ENCODE data around the gene LIME1.
A peak's percentile ranks its signal among the peaks of the same experiment; 100 is the strongest.

The LIME1 gene, protein sequence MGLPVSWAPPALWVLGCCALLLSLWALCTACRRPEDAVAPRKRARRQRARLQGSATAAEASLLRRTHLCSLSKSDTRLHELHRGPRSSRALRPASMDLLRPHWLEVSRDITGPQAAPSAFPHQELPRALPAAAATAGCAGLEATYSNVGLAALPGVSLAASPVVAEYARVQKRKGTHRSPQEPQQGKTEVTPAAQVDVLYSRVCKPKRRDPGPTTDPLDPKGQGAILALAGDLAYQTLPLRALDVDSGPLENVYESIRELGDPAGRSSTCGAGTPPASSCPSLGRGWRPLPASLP

DNA sequence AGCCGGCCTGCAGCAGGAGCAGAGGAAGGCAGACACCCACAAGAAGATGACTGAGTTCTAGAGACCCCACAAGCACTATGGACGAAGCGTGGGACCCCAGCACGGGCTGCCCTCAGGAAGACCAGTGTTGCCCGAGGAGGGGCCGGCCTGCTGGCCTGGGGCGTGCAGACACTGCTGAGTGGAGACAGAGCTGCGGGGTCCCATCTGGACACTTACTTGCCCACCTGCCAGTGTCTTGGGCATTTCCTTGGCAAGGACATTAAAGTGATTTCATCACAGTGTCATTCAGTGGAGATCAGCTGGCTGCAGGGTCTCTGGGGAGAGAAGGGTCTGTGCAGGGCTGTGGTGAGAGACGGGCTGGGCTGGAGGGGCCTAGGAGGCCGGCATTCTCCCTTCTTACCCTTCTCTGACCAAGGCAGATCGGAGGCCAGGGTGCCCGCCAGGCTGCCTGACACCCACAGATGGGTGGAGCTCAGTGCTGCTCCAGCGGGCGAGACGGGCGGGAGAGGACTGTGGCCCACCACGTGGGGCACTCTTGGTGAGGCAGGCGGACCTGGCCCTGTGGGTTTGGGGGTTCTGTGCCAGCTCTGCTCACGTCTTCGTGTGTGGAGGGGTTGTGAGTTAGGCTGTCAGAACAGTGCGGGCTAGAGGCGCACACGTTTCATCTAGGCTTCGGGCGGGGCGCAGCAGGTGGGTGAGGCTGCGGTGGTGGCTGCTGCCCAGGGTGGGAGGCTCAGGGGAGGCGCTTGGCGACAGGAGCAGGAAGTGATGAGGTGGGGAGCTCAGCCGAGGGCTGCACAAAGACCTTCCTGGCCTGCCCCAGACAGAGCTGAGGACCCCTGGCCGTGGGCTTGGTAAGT is at the start of gene LIME1:
LIME1 (plus strand) TSS at position 806 of the 860 bp plus-strand sequence. CDS start 886 bp downstream, outside the sequence.
- H3K27ac Mint-ChIP-seq: peak within 1 kb of the TSS; percentile 88
- H3K4me3 Mint-ChIP-seq: peak within 1 kb of the TSS; percentile 64
- peaks cover 33% of the 10 kb centered on the region for H3K36me3 Mint-ChIP-seq (ENCODE audit: low read depth)
- peaks cover 29% of the 10 kb centered on the region for H3K4me1 Mint-ChIP-seq (ENCODE audit: low read depth)
- H3K9me3 Mint-ChIP-seq: no peaks in the 10 kb centered on the region
- H3K27me3 Mint-ChIP-seq: no peaks in the 10 kb centered on the region
- peak; percentile 74 for DNase-seq

DNA sequence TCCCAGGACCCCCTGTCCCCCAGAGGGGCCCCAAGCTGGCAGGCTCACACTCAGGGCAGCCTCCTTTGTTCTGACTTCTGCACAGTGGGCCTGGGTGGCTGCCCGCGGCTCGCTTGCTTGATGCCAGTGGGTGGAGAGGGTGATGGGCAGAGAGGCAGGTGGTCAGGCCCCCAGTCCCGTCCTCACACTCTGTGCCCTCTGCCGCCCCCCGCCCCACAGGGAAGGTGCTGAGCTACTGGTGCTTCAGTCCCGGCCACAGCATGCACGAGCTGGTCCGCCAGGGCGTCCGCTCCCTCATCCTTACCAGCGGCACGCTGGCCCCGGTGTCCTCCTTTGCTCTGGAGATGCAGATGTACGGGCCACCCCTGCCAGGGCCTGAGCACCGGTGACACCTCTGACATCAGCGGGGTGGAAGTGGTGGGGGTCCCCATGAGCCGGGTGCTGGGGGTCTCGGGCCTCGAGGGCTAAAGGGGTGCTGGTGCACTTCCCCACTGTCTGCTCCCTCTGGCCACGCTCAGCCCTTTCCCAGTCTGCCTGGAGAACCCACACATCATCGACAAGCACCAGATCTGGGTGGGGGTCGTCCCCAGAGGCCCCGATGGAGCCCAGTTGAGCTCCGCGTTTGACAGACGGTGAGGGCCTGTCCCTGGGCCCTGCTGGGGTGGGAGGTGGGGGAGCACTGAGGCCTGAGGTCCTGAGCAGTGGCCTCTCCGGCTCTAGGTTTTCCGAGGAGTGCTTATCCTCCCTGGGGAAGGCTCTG is 48.9 kb upstream of the LIME1 start:
- no peak for DNase-seq

DNA sequence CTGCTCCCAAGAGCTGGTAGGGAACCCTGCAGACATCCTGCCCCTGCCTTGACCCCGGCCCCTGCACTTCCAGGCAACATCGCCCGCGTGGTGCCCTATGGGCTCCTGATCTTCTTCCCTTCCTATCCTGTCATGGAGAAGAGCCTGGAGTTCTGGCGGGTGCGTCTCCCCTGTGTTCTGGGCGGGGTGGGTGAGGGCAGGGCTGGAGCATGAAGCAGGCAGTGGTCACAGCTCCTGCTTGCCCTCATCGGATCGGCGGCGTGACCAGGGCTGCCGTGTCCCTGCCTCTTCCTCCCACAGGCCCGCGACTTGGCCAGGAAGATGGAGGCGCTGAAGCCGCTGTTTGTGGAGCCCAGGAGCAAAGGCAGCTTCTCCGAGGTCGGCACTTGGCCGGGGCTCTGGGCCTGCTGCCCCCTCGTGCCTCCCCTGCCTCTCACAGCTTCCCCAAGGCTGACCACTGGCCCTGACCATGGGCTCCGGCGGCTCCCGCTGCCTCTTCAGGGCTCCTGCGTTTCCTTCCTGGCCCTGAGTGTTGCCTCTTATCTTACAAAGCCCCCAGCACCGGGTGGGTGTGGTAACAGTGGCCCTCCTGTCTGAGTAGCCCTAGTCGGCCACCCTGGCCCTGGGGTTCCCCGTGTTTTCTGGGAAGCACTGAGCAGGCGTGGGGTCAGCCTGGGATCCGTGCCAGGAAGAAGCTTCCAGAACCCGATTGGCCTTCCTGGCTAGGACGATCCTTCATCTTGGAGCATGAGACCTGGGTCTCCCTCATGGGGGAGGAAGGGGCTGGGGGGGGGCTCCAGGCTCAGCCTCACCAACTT is 48.0 kb upstream of the LIME1 start:
- no peaks in the 10 kb centered on the region for H3K9me3 Mint-ChIP-seq
- no peak overlapping the region for H3K4me3 Mint-ChIP-seq
- no peaks in the 10 kb centered on the region for H3K27me3 Mint-ChIP-seq
- H3K27ac Mint-ChIP-seq: no peak overlapping the region
- no peak for DNase-seq
- H3K4me1 Mint-ChIP-seq (ENCODE audit: low read depth): peaks cover 23% of the 10 kb centered on the region
- H3K36me3 Mint-ChIP-seq (ENCODE audit: low read depth): peaks cover 29% of the 10 kb centered on the region

More for the DNA sequence above, 48.9 kb upstream of the LIME1 start:
- H3K27ac Mint-ChIP-seq: peak overlapping the region; percentile 26
- no peaks in the 10 kb centered on the region for H3K9me3 Mint-ChIP-seq
- no peaks in the 10 kb centered on the region for H3K27me3 Mint-ChIP-seq
- H3K36me3 Mint-ChIP-seq (ENCODE audit: low read depth): peaks cover 26% of the 10 kb centered on the region
- H3K4me3 Mint-ChIP-seq: no peak overlapping the region
- peaks cover 24% of the 10 kb centered on the region for H3K4me1 Mint-ChIP-seq (ENCODE audit: low read depth)

DNA sequence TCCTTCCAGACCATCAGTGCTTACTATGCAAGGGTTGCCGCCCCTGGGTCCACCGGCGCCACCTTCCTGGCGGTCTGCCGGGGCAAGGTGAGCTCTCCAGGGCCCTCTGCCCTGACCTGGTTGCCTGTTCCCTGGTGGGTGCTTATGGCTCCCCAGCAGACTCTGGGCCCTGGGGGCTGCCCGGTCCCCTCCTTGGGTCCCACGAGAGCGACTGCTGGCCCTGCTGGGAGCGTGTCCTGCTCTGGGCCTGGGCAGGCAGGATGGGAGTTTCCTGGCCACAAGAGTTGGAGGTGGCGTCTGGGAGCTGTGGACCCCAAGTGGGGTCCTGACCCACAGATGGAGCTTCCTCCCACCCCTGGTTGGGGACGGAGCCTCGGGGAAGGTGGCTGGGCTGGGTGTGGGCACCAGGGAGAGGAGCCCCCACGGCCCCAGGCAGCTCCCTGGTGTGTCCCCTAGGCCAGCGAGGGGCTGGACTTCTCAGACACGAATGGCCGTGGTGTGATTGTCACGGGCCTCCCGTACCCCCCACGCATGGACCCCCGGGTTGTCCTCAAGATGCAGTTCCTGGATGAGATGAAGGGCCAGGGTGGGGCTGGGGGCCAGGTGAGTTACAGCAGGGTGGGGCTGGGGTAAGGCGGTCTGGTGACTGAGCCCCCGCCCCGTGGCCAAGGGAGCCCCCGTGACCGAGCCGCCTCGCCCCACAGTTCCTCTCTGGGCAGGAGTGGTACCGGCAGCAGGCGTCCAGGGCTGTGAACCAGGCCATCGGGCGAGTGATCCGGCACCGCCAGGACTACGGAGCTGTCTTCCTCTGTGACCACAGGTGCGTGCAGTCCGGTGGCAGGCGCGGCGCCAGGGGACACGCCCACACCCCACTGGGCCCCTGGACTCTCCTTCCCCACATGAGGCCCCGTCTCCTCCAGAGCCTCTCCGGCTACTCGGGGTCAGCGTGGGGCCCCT is 47.1 kb upstream of the LIME1 start:
- no peak for DNase-seq
- Mint-ChIP-seq H3K27me3 (no peaks in the 10 kb centered on the region), H3K4me3 (no peak overlapping the region), H3K9me3 (no peaks in the 10 kb centered on the region), H3K4me1 (ENCODE audit: low read depth) (peaks cover 20% of the 10 kb centered on the region), H3K36me3 (ENCODE audit: low read depth) (peaks cover 30% of the 10 kb centered on the region), H3K27ac (no peak overlapping the region)

DNA sequence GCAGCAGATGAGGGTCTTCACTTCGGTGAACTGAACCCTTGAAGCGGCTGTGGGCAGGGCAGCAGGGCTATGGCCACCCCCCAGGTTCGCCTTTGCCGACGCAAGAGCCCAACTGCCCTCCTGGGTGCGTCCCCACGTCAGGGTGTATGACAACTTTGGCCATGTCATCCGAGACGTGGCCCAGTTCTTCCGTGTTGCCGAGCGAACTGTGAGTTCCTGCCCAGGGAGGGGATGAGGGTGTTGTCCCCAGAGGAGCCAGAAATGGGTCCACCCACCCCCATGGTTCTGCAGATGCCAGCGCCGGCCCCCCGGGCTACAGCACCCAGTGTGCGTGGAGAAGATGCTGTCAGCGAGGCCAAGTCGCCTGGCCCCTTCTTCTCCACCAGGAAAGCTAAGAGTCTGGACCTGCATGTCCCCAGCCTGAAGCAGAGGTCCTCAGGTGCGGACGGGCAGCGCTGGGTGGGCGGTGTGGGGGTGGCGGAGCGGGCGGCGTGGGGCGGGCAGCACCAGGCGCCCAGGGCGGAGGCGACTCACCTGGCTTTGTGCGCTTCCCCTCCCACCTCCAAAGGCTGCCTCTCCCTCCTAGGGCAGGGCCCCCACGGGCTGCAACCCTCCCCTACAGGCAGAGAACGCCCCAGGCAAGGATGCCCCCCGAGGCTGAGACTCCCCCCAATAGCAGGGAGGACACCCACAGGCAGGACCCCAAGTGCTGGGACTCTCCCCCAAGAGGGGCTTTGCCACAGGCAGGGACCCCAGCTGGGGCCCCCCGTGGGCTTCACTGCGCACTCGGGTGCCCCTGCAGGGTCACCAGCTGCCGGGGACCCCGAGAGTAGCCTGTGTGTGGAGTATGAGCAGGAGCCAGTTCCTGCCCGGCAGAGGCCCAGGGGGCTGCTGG is 46.2 kb upstream of the LIME1 start:
- no peak for DNase-seq
- H3K9me3 Mint-ChIP-seq: no peaks in the 10 kb centered on the region
- H3K27ac Mint-ChIP-seq: no peak overlapping the region
- peaks cover 15% of the 10 kb centered on the region for H3K4me1 Mint-ChIP-seq (ENCODE audit: low read depth)
- no peaks in the 10 kb centered on the region for H3K27me3 Mint-ChIP-seq
- peaks cover 40% of the 10 kb centered on the region for H3K36me3 Mint-ChIP-seq (ENCODE audit: low read depth)
- H3K4me3 Mint-ChIP-seq: no peak overlapping the region

DNA sequence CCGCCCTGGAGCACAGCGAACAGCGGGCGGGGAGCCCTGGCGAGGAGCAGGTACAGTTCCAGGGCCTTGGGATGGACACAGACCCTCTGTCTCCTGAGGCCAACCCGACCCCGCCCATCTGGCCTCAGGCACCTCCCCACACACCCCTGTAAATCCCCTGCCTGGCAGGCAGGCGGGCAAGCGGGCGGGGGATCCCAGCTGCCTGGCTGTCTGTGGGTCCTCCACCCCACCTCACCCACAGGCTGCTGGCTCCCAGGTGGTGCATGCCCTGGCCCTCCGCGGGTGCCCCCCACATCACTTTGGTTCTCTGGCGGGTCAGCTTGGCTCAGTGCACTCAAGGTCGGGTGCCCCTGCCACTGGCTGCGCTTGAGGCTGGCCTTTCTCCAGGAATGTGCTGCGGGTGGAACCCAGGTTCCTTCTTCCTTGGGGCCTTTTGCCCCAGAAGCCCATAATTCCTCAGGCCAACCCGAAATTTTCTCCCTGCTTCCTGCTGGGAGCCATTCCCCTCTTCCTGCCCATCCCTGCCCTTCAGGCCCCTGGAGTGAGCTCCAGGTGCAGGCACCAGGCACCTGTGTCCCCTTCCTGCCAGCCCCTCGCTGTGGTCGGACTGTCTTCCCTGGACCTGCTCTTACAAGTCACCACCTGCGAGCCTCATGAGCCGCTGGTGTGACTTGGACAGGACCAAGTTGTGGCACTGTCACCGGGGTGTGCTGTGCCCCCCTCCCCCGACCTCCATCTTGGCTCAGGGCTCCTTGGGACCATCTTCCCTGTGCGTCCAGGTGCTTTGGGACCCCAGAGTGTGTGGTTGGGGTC is 45.4 kb upstream of the LIME1 start:
- no peak for DNase-seq
- Mint-ChIP-seq H3K27ac (peak overlapping the region; percentile 5), H3K4me3 (no peak overlapping the region), H3K9me3 (no peaks in the 10 kb centered on the region), H3K4me1 (ENCODE audit: low read depth) (peaks cover 19% of the 10 kb centered on the region), H3K36me3 (ENCODE audit: low read depth) (peaks cover 46% of the 10 kb centered on the region), H3K27me3 (no peaks in the 10 kb centered on the region)

DNA sequence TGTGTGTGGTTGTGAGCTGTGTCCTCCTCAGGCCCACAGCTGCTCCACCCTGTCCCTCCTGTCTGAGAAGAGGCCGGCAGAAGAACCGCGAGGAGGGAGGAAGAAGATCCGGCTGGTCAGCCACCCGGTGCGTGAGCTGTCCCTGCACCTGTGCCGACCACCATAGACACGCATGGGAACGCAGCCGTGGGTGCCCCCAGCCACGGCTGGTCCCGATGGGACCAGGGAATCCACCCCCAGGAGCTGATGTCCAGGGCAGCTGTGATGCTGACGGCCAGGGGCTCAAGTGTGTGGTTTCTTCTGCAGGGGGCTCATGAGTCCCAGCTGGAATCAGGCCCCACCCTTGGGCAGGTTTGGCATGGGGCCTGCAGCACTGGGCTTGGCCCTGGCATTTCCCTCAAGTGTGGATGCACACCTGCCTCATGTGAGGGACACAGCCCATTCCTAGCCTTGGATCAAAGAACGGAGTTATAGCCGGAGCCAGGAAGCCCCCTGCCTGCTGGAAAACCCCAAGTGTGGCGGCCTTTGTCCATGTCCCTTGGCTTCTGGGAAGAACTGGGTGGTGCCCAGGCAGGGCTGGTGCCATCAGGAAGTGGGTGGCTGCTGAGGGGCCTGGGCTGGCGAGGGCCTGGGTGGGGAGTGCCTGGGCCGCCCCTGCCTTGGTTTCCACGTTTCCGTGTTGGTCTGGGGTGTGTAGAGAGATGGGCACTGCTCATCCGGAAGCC is 44.6 kb upstream of the LIME1 start:
- Mint-ChIP-seq H3K27me3 (no peaks in the 10 kb centered on the region), H3K27ac (peak overlapping the region; percentile 33), H3K9me3 (no peaks in the 10 kb centered on the region), H3K36me3 (ENCODE audit: low read depth) (peaks cover 47% of the 10 kb centered on the region), H3K4me3 (no peak overlapping the region), H3K4me1 (ENCODE audit: low read depth) (peaks cover 18% of the 10 kb centered on the region)
- DNase-seq: no peak

DNA sequence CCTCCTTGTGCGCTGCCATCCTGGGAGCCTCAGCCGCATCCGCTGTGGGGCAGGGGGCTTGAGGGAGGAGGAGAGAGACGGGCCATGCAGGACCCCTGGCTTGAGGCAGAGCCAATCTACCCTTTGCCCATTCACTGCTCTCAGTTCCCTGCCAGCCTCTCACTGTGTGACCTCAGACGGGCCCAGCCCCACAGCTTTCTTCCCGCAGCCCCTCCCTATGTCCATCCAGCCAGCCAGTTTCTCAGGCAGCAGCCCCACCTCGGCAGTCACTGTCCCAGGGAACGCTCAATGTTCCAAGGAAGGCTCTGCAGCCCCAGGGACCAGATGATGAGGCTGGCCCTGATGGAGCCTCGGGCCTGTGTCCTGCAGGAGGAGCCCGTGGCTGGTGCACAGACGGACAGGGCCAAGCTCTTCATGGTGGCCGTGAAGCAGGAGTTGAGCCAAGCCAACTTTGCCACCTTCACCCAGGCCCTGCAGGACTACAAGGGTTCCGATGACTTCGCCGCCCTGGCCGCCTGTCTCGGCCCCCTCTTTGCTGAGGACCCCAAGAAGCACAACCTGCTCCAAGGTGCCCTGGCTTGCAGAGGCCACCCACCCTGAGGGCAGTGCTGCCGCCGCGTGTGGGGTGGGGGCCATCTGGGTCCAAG is 43.9 kb upstream of the LIME1 start:
- Mint-ChIP-seq H3K27ac (peak overlapping the region; percentile 85), H3K9me3 (no peaks in the 10 kb centered on the region), H3K4me3 (no peak overlapping the region), H3K27me3 (no peaks in the 10 kb centered on the region), H3K4me1 (ENCODE audit: low read depth) (peaks cover 19% of the 10 kb centered on the region), H3K36me3 (ENCODE audit: low read depth) (peaks cover 49% of the 10 kb centered on the region)
- DNase-seq: no peak

DNA sequence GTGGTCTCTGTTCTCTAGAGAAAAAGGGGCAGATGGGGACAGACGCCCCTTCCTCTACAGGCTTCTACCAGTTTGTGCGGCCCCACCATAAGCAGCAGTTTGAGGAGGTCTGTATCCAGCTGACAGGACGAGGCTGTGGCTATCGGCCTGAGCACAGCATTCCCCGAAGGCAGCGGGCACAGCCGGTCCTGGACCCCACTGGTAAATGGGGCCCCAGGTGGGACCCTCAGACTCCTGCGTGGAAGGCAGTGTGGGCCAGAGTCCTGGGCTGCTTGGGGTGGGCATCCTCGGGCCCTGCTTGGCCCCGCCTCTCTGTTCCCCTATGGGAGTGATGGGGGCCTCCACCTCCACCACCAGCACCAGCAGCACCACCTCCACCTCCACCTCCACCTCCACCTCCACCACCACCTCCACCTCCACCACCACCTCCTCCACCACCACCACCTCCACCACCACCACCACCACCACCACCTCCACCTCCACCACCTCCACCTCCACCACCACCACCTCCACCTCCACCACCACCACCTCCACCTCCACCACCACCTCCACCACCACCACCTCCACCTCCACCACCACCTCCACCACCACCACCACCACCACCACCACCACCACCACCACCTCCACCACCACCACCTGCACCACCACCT is 43.3 kb upstream of the LIME1 start:
- DNase-seq: no peak
- H3K36me3 Mint-ChIP-seq (ENCODE audit: low read depth): peaks cover 52% of the 10 kb centered on the region
- H3K4me1 Mint-ChIP-seq (ENCODE audit: low read depth): peaks cover 23% of the 10 kb centered on the region

DNA sequence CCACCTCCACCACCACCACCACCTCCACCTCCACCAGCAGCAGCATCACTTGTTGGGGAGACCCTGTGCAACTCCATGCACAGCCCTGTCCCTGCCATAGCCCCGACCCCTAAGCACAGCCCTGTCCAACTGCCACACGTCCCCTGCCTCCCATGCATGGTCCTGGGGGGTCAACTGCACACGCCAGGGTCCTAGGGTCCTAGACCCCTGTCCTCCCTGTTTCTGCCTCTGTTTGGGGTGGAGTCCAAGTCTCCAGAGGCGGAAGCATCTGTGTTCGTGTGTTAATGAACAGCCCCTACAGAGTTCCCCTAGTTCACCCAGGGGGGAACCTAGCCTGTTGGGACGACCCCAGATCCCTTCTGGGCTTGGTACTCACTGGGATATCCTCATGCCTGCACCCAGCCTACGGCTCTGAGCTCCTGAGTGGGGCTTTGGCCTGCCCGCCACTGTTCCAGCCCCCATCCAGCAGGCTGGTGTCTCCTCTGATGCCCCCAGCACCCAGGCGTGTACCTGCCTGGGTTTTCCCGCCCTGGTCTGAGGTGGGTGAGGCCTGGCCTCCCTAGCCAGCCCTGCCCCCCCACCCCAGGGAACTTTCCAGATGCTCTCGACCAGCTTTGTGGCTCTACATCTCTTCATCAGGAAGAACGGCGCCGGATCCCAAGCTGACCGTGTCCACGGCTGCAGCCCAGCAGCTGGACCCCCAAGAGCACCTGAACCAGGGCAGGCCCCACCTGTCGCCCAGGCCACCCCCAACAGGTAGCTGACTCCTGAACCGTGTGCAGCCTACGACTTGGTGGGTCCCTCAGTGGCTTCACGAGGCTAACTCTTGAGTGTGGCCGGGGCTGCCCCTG is 42.5 kb upstream of the LIME1 start:
- Mint-ChIP-seq H3K36me3 (ENCODE audit: low read depth) (peaks cover 52% of the 10 kb centered on the region), H3K9me3 (no peaks in the 10 kb centered on the region), H3K4me1 (ENCODE audit: low read depth) (peaks cover 30% of the 10 kb centered on the region), H3K4me3 (peak overlapping the region; percentile 48), H3K27ac (peak overlapping the region; percentile 93), H3K27me3 (no peaks in the 10 kb centered on the region)
- DNase-seq: no peak

More for the DNA sequence above, 43.3 kb upstream of the LIME1 start:
- Mint-ChIP-seq H3K9me3 (no peaks in the 10 kb centered on the region), H3K27me3 (no peaks in the 10 kb centered on the region), H3K27ac (peak overlapping the region; percentile 52), H3K4me3 (no peak overlapping the region)
